ENCODE measurements around the gene ADGRG1. TPM values are rescaled to one million over a fixed set of nuclear protein-coding genes. Genes with fewer than 3 reads are reported as not detected.

Gene ADGRG1
- total RNA-seq, 6 experiments from 2014 or later, result 1.8 to 4.2 (median 3.4) TPM

DNA sequence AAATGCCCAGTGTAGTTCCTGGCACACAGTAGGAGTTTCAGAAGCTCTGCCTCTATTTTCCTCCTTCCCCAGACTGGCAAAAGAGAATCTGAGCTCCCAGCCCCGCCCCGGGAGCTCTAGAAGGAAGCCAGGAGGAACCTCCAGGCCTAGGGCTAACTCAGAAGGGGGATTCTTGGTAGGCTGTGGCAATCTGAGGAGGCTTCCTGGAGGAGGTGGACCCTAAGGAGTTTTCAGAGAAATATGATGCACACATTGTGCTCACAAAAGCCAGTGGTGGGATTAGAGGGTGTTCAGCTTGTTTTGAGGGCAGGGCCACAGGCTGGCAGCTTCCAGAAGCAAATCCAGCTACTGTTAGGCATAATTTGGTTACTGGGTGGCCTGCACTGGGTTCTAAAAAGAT, 10.0 kb downstream of the ADGRG1 start:
- WGBS (ENCODE audit: insufficient coverage, low coverage, low lambda C conversion rate, missing lambda C conversion rate), result no CpG with 5 or more reads among the region's 2 CpGs
- no peaks in the 10 kb centered on the region for H3K36me3 ChIP-seq

DNA sequence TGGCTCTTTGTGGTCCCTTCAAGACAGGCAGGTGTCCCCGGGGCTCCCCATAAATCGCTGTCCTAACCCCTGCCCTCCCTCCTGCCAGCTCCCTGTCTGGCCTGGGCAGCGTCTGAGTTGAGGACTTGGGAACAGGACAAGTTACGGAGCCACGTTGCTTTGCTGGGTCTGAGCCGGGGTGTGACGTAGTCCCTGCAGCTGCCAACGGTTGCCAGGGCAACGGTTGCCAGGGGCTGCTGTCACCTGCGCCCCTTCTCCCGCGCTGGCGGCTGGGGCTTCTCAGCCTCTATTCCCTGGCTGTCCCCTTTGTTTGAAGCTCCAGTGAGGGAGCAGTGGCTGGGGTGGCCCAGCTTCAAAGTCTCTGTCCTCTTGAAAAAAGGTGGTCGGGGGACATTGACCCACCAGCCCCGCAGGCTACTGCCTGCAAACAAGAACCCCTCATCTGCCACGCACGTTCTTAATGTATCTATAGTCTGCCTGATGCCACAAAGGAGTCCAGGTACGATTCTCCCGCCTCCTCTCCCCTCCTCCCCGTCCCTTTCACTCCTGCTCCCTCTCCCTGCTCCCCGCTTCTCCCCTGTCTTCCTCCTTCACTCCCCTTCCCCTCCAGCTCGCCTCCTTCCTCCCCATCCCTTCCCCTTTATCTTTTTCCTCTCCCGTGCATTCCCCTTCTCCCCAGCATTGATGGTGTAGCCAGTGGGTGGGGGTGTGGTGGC, 10.9 kb downstream of the ADGRG1 start:
- TF ChIP-seq, protein P1, sequence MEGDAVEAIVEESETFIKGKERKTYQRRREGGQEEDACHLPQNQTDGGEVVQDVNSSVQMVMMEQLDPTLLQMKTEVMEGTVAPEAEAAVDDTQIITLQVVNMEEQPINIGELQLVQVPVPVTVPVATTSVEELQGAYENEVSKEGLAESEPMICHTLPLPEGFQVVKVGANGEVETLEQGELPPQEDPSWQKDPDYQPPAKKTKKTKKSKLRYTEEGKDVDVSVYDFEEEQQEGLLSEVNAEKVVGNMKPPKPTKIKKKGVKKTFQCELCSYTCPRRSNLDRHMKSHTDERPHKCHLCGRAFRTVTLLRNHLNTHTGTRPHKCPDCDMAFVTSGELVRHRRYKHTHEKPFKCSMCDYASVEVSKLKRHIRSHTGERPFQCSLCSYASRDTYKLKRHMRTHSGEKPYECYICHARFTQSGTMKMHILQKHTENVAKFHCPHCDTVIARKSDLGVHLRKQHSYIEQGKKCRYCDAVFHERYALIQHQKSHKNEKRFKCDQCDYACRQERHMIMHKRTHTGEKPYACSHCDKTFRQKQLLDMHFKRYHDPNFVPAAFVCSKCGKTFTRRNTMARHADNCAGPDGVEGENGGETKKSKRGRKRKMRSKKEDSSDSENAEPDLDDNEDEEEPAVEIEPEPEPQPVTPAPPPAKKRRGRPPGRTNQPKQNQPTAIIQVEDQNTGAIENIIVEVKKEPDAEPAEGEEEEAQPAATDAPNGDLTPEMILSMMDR (IDR thresholded peaks at IDR 0.05), result no peak
- TF ChIP-seq POLR2A (IDR thresholded peaks at IDR 0.05), result no peak
- ATAC-seq (peak; percentile 52 to 62 (median 58)), DNase-seq (peak; percentile 57 to 71 (median 70))
- H3K4me1 ChIP-seq, result peaks cover 0 to 18% (median 0%) of the 10 kb centered on the region in 4 donors
- peak overlapping the region in 1 of 3 donors; percentile 47 for H3K27ac ChIP-seq
- no peaks in the 10 kb centered on the region for H3K36me3 ChIP-seq
- WGBS (ENCODE audit: insufficient coverage, low coverage, low lambda C conversion rate, missing lambda C conversion rate), result 38% methylated on average over 8 of the region's 23 CpGs
- intact Hi-C loops (cut with DNase I), result no loop called here
- peak overlapping the region in 2 of 3 donors; percentile 5 to 11 for H3K4me3 ChIP-seq
- H3K9me3 ChIP-seq, result no peaks in the 10 kb centered on the region
- H3K27me3 ChIP-seq, result no peaks in the 10 kb centered on the region

More for the DNA sequence above, 10.0 kb downstream of the ADGRG1 start:
- DNase-seq, result no peak
- Histone ChIP-seq H3K4me3 (no peak overlapping the region), H3K27ac (peak overlapping the region in 1 of 3 donors; percentile 47), H3K9me3 (no peaks in the 10 kb centered on the region), H3K27me3 (no peaks in the 10 kb centered on the region), H3K4me1 (peaks cover 0 to 18% (median 0%) of the 10 kb centered on the region in 4 donors)
- TF ChIP-seq, protein P1 (IDR thresholded peaks at IDR 0.05), result no peak
- TF ChIP-seq POLR2A (IDR thresholded peaks at IDR 0.05), result no peak
- intact Hi-C loops (cut with DNase I), result no loop called here
- no peak for ATAC-seq

DNA sequence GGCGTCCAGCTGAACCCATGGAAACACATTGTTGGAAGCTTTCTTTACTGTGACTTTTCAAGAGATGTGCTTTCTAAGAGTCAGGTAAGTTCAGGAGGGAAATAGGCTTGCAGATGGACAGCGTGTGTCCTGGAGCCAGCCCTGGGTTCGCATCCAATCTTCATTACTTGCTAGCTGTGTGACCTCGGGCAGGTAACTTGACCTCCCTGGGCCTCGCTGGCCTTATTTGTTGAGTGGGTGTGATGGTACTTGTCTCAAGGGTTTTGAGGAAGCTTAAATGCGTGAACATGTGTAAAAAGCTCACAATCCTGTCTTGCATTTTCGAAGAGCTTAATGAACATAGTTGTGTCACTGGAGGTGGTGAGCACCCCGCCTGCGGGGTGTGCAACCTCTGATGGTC, 11.8 kb downstream of the ADGRG1 start:
- TF ChIP-seq, protein P1 (IDR thresholded peaks at IDR 0.05), result no peak
- no peak for TF ChIP-seq POLR2A (IDR thresholded peaks at IDR 0.05)
- no peak for DNase-seq
- intact Hi-C loops (cut with DNase I), result no loop called here
- Histone ChIP-seq H3K4me1 (peaks cover 0 to 13% (median 0%) of the 10 kb centered on the region in 4 donors), H3K27ac (no peak overlapping the region), H3K27me3 (no peaks in the 10 kb centered on the region), H3K36me3 (no peaks in the 10 kb centered on the region), H3K4me3 (no peak overlapping the region), H3K9me3 (no peaks in the 10 kb centered on the region)
- 94% methylated on average over 6 of the region's 9 CpGs for WGBS (ENCODE audit: insufficient coverage, low coverage, low lambda C conversion rate, missing lambda C conversion rate)
- ATAC-seq, result no peak

DNA sequence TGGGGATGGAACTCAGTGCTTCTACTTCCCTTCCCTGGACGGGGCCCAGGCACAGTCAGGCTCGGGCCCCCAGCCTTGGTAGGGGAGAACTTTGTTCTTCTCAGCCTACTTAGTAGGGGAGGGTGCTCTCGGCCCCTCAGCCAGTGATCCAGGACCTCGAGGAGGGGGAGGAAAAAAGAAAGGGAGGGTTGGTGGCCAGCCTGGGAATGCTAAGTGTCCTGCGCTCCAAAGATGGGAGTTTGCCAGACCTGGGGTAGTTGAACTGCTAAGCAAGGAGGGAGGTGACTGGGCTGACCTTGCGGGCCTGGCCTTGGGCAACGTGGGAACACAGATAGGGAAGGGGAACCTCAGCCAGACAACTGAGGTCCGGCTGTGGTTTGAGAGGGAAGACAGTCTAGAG, 12.2 kb downstream of the ADGRG1 start:
- 50% methylated on average over 4 of the region's 8 CpGs for WGBS (ENCODE audit: insufficient coverage, low coverage, low lambda C conversion rate, missing lambda C conversion rate)
- intact Hi-C loops (cut with DNase I), result no loop called here
- no peak for ATAC-seq
- Histone ChIP-seq H3K4me1 (peaks cover 0 to 11% (median 0%) of the 10 kb centered on the region in 4 donors), H3K9me3 (no peaks in the 10 kb centered on the region), H3K27me3 (no peaks in the 10 kb centered on the region), H3K36me3 (no peaks in the 10 kb centered on the region), H3K27ac (no peak overlapping the region), H3K4me3 (no peak overlapping the region)
- DNase-seq, result no peak
- TF ChIP-seq, protein P1 (IDR thresholded peaks at IDR 0.05), result no peak
- no peak for TF ChIP-seq POLR2A (IDR thresholded peaks at IDR 0.05)
